ENCODE measurements around the gene RRM2. TPM values are rescaled to one million over a fixed set of nuclear protein-coding genes. Genes with fewer than 3 reads are reported as not detected.

RRM2 gene
- total and polyA plus RNA-seq, 2 experiments from 2014 or later, result 15.2 to 49.7 TPM

GRCh38 chr2:10158681-10159080 lies 36.1 kb downstream of the RRM2 start:
- Histone ChIP-seq H2AFZ (no peak overlapping the region), H3K36me3 (replicated peaks; ENCODE audit: insufficient read depth, low read depth) (no peaks in the 10 kb centered on the region), H3K9me2 (replicated peaks; ENCODE audit: insufficient read depth) (no peaks in the 10 kb centered on the region), H3K27me3 (no peaks in the 10 kb centered on the region), H4K20me1 (ENCODE audit: insufficient read depth, poor library complexity, severe bottlenecking) (no peaks in the 10 kb centered on the region), H3K4me2 (no peak overlapping the region), H3K4me1 (ENCODE audit: insufficient read depth) (no peaks in the 10 kb centered on the region), H3K9me3 (ENCODE audit: low read depth) (no peaks in the 10 kb centered on the region), H3K4me3 (no peak overlapping the region), H3K79me2 (no peaks in the 10 kb centered on the region), H3K27ac (no peak overlapping the region)
- WGBS (ENCODE audit: low lambda C conversion rate, missing lambda C conversion rate), result 92% methylated on average over 11 of the region's 11 CpGs
- no peak for DNase-seq (ENCODE audit: low spot score)
- TF ChIP-seq EZH2phosphoT487 (IDR thresholded peaks at IDR 0.05; ENCODE audit: low read depth, severe bottlenecking, unreplicated experiment), result no peak
- TF ChIP-seq CTCF (IDR thresholded peaks at IDR 0.05; ENCODE audit: poor library complexity), result no peak
- TF ChIP-seq EZH2 (IDR thresholded peaks at IDR 0.05; ENCODE audit: borderline replicate concordance), result no peak

- DNase-seq (ENCODE audit: low spot score), result no peak
- Histone ChIP-seq H3K4me2 (no peak overlapping the region), H3K4me1 (ENCODE audit: insufficient read depth) (no peaks in the 10 kb centered on the region), H3K27ac (no peak overlapping the region), H4K20me1 (ENCODE audit: insufficient read depth, poor library complexity, severe bottlenecking) (no peaks in the 10 kb centered on the region), H3K27me3 (no peaks in the 10 kb centered on the region), H3K4me3 (no peak overlapping the region), H2AFZ (no peak overlapping the region), H3K79me2 (no peaks in the 10 kb centered on the region), H3K9me3 (ENCODE audit: low read depth) (no peaks in the 10 kb centered on the region), H3K9me2 (replicated peaks; ENCODE audit: insufficient read depth) (no peaks in the 10 kb centered on the region), H3K36me3 (replicated peaks; ENCODE audit: insufficient read depth, low read depth) (no peaks in the 10 kb centered on the region)
- TF ChIP-seq EZH2phosphoT487 (IDR thresholded peaks at IDR 0.05; ENCODE audit: low read depth, severe bottlenecking, unreplicated experiment), result no peak
- TF ChIP-seq CTCF (IDR thresholded peaks at IDR 0.05; ENCODE audit: poor library complexity), result no peak
- no peak for TF ChIP-seq EZH2 (IDR thresholded peaks at IDR 0.05; ENCODE audit: borderline replicate concordance)
- 77% methylated on average over 6 of the region's 6 CpGs for WGBS (ENCODE audit: low lambda C conversion rate, missing lambda C conversion rate)
These were observed 36.5 kb downstream of the RRM2 start for GRCh38 chr2:10159086-10159485.

GRCh38 chr2:10159581-10160131 lies 37.1 kb downstream of the RRM2 start:
- Histone ChIP-seq H3K27ac (no peak overlapping the region), H3K27me3 (no peaks in the 10 kb centered on the region), H3K4me1 (ENCODE audit: insufficient read depth) (no peaks in the 10 kb centered on the region), H3K4me2 (no peak overlapping the region), H3K9me2 (replicated peaks; ENCODE audit: insufficient read depth) (no peaks in the 10 kb centered on the region), H3K4me3 (no peak overlapping the region), H2AFZ (no peak overlapping the region), H3K9me3 (ENCODE audit: low read depth) (no peaks in the 10 kb centered on the region), H4K20me1 (ENCODE audit: insufficient read depth, poor library complexity, severe bottlenecking) (no peaks in the 10 kb centered on the region), H3K36me3 (replicated peaks; ENCODE audit: insufficient read depth, low read depth) (no peaks in the 10 kb centered on the region), H3K79me2 (no peaks in the 10 kb centered on the region)
- TF ChIP-seq EZH2phosphoT487 (IDR thresholded peaks at IDR 0.05; ENCODE audit: low read depth, severe bottlenecking, unreplicated experiment) (no peak), EZH2 (IDR thresholded peaks at IDR 0.05; ENCODE audit: borderline replicate concordance) (no peak), CTCF (IDR thresholded peaks at IDR 0.05; ENCODE audit: poor library complexity) (no peak)
- WGBS (ENCODE audit: low lambda C conversion rate, missing lambda C conversion rate), result 64% methylated on average over 10 of the region's 11 CpGs
- no peak for DNase-seq (ENCODE audit: low spot score)
